HEK293 (cell line): Measurements from ENCODE around the gene COX5A.

Source experiments
- BCL11A ChIP-seq: fragments of 450-650 bp; formaldehyde crosslinking; IDR thresholded peaks from 2 replicates; pipeline ENCODE4 v1.5.1; 2016; ENCODE audit warnings: low read depth, missing biosample characterization, missing genetic modification characterization
- ELK4 ChIP-seq: IDR thresholded peaks from 2 replicates; pipeline ENCODE4 v1.6.1; 2011; ENCODE audit warnings: mild to moderate bottlenecking, low read depth, low read length, borderline replicate concordance
- GFI1B ChIP-seq: fragments of 450-650 bp; formaldehyde crosslinking; IDR thresholded peaks from 2 replicates; pipeline ENCODE4 v1.5.1; 2016; ENCODE audit warnings: missing biosample characterization, missing genetic modification characterization
- GLIS1 ChIP-seq: fragments of 450-650 bp; formaldehyde crosslinking; IDR thresholded peaks from 2 replicates; pipeline ENCODE4 v1.5.1; 2016; ENCODE audit warnings: missing biosample characterization, missing genetic modification characterization
- IKZF3 ChIP-seq: fragments of 450-650 bp; IDR thresholded peaks from 2 replicates; pipeline ENCODE4 v1.5.0; 2018; ENCODE audit warnings: missing biosample characterization, mild to moderate bottlenecking, missing genetic modification characterization, moderate library complexity
- INSM2 ChIP-seq: fragments of 450-650 bp; formaldehyde crosslinking; IDR thresholded peaks from 2 replicates; pipeline ENCODE4 v1.5.1; 2016; ENCODE audit warnings: missing biosample characterization, missing genetic modification characterization
- PRDM2 ChIP-seq: fragments of 450-650 bp; formaldehyde crosslinking; IDR thresholded peaks from 2 replicates; pipeline ENCODE4 v1.5.1; 2016; ENCODE audit warnings: missing biosample characterization, missing genetic modification characterization, borderline replicate concordance
- REST ChIP-seq: fragments of 450-650 bp; formaldehyde crosslinking; IDR thresholded peaks from 2 replicates; pipeline ENCODE4 v1.5.1; 2016; ENCODE audit warnings: missing biosample characterization, missing genetic modification characterization
- SP7 ChIP-seq: fragments of 450-650 bp; formaldehyde crosslinking; IDR thresholded peaks from 2 replicates; pipeline ENCODE4 v1.5.1; 2016; ENCODE audit warnings: missing biosample characterization, missing genetic modification characterization
- YY2 ChIP-seq: fragments of 450-650 bp; formaldehyde crosslinking; IDR thresholded peaks from 2 replicates; pipeline ENCODE4 v1.5.1; 2016; ENCODE audit warnings: missing biosample characterization, missing genetic modification characterization
- ZBTB20 ChIP-seq: fragments of 450-650 bp; formaldehyde crosslinking; IDR thresholded peaks from 2 replicates; pipeline ENCODE4 v1.5.1; 2016; ENCODE audit warnings: missing biosample characterization, missing genetic modification characterization
- ZFP69B ChIP-seq: fragments of 450-650 bp; formaldehyde crosslinking; IDR thresholded peaks from 2 replicates; pipeline ENCODE4 v1.5.1; 2016; ENCODE audit warnings: missing biosample characterization, missing genetic modification characterization
- ZNF132 ChIP-seq: fragments of 450-650 bp; formaldehyde crosslinking; IDR thresholded peaks from 2 replicates; pipeline ENCODE4 v1.5.1; 2017; ENCODE audit warnings: missing biosample characterization, missing genetic modification characterization, borderline replicate concordance
- ZNF169 ChIP-seq: fragments of 450-650 bp; formaldehyde crosslinking; IDR thresholded peaks from 2 replicates; pipeline ENCODE4 v1.5.1; 2016; ENCODE audit warnings: missing biosample characterization, missing genetic modification characterization
- ZNF223 ChIP-seq: fragments of 450-650 bp; formaldehyde crosslinking; IDR thresholded peaks from 2 replicates; pipeline ENCODE4 v1.5.1; 2016; ENCODE audit warnings: missing biosample characterization, missing genetic modification characterization
- ZNF274 ChIP-seq, 2 experiments: fragments of 200-500 bp in 1 of 2; fragments of 450-650 bp in 1 of 2; sonication (Bioruptor generic) in 1 of 2; formaldehyde crosslinking in 1 of 2; IDR thresholded peaks; 2 replicates each; pipeline versions ENCODE4 v1.5.1 to v1.6.1; 2014 to 2016; ENCODE audit warnings: borderline replicate concordance in 1 of 2, inconsistent platforms in 1 of 2, low read length in 1 of 2, missing biosample characterization in 1 of 2, missing genetic modification characterization in 1 of 2
- ZNF394 ChIP-seq: fragments of 450-650 bp; formaldehyde crosslinking; IDR thresholded peaks from 2 replicates; pipeline ENCODE4 v1.5.1; 2016; ENCODE audit warnings: missing biosample characterization, missing genetic modification characterization, mild to moderate bottlenecking, moderate library complexity, borderline replicate concordance
- ZNF404 ChIP-seq: fragments of 450-650 bp; formaldehyde crosslinking; IDR thresholded peaks from 2 replicates; pipeline ENCODE4 v1.5.1; 2017; ENCODE audit warnings: missing biosample characterization, missing genetic modification characterization
- ZNF433 ChIP-seq: fragments of 450-650 bp; formaldehyde crosslinking; IDR thresholded peaks from 2 replicates; pipeline ENCODE4 v1.5.1; 2016; ENCODE audit warnings: missing biosample characterization, missing genetic modification characterization, low read depth
- ZNF48 ChIP-seq: fragments of 450-650 bp; formaldehyde crosslinking; IDR thresholded peaks from 2 replicates; pipeline ENCODE4 v1.5.1; 2016; ENCODE audit warnings: missing biosample characterization, missing genetic modification characterization
- ZNF544 ChIP-seq: fragments of 450-650 bp; formaldehyde crosslinking; IDR thresholded peaks from 2 replicates; pipeline ENCODE4 v1.5.0; 2017; ENCODE audit warnings: missing biosample characterization, missing genetic modification characterization
- ZNF549 ChIP-seq: fragments of 450-650 bp; IDR thresholded peaks from 2 replicates; pipeline ENCODE4 v1.5.1; 2018; ENCODE audit warnings: missing biosample characterization, missing genetic modification characterization, mild to moderate bottlenecking, inconsistent platforms, moderate library complexity
- ZNF580 ChIP-seq: fragments of 450-650 bp; formaldehyde crosslinking; IDR thresholded peaks from 2 replicates; pipeline ENCODE4 v1.5.1; 2016; ENCODE audit warnings: missing biosample characterization, missing genetic modification characterization
- ZNF692 ChIP-seq: fragments of 450-650 bp; formaldehyde crosslinking; IDR thresholded peaks from 2 replicates; pipeline ENCODE4 v1.5.1; 2016; ENCODE audit warnings: missing biosample characterization, missing genetic modification characterization
- ZNF791 ChIP-seq: fragments of 450-650 bp; formaldehyde crosslinking; IDR thresholded peaks from 2 replicates; pipeline ENCODE4 v1.5.1; 2016; ENCODE audit warnings: missing biosample characterization, missing genetic modification characterization

The COX5A gene

GRCh38 chr15:74889883-74890664 is 47.8 kb downstream of the COX5A start, which contains the start of gene MPI (continued):
- no peak for TF ChIP-seq ELK4
- no peak for TF ChIP-seq ZNF404
- TF ChIP-seq ZNF433 (tag by site-specific recombination) = no peak
- TF ChIP-seq REST (tag by site-specific recombination) = no peak; the same call in 1 of the 2 replicates
- no peak for TF ChIP-seq ZNF274 (IDR thresholded peaks at IDR 0.05; ENCODE audit: low read length)
- TF ChIP-seq ZNF274 (tag by site-specific recombination; IDR thresholded peaks at IDR 0.05; ENCODE audit: borderline replicate concordance) = no peak
- no peak for TF ChIP-seq ZNF48 (tag by site-specific recombination)
- peak; percentile 89 for TF ChIP-seq SP7
- TF ChIP-seq IKZF3 (tag by site-specific recombination) = no peak
- peak; percentile 36; the same call in 1 of the 2 replicates for TF ChIP-seq ZNF394 (tag by site-specific recombination)
- TF ChIP-seq BCL11A (tag by site-specific recombination) = 0 out of 2 replicates have a peak, but pooled peaks have one; percentile 60
- no peak for TF ChIP-seq ZNF544 (tag by site-specific recombination)
- no peak for TF ChIP-seq ZNF549
- peak; percentile 79 for TF ChIP-seq ZNF580 (tag by site-specific recombination)
- TF ChIP-seq ZNF169 (tag by site-specific recombination) = no peak
- TF ChIP-seq INSM2 (tag by site-specific recombination) = peak; percentile 53; the same call in 1 of the 2 replicates
- TF ChIP-seq ZFP69B (tag by site-specific recombination) = peak; percentile 88
- no peak for TF ChIP-seq ZNF791
- no peak for TF ChIP-seq ZNF223 (tag by site-specific recombination)
- peak; percentile 98 for TF ChIP-seq PRDM2 (tag by site-specific recombination)
- peak; percentile 60; the same call in 1 of the 2 replicates for TF ChIP-seq GLIS1 (tag by site-specific recombination)
- no peak for TF ChIP-seq ZNF132
- TF ChIP-seq ZBTB20 (tag by site-specific recombination) = peak; percentile 97
- TF ChIP-seq GFI1B (tag by site-specific recombination) = no peak; the same call in 1 of the 2 replicates
- peak; percentile 98 for TF ChIP-seq YY2
- peak; percentile 91 for TF ChIP-seq ZNF692 (tag by site-specific recombination)
